Neural cell (in vitro differentiated cells): ENCODE measurements around the gene AHNAK2. TPM values are rescaled to one million over a fixed set of nuclear protein-coding genes. Genes with fewer than 3 reads are reported as not detected.

Source experiments
- H2AFZ ChIP-seq: fragments of 200-600, 300-800 bp; sonication (generic), shearing (Covaris generic); 2 replicates; pipeline ENCODE4 v1.6.0; 2014; ENCODE audit warnings: low read depth, mild to moderate bottlenecking, antibody characterized with exemption, low read length, moderate library complexity
- H3F3A ChIP-seq: fragments of 200-600 bp; shearing (Covaris generic); 2 replicates; pipeline ENCODE4 v1.6.1; 2016; ENCODE audit warnings: mild to moderate bottlenecking, moderate library complexity, mixed read lengths, antibody characterized with exemption, low read length; ENCODE audit not compliant: insufficient read depth, poor library complexity, severe bottlenecking
- H3K27ac ChIP-seq: fragments of 200-600, 300-800 bp; sonication (generic), shearing (Covaris generic); 2 replicates; pipeline ENCODE4 v1.5.1; 2014; ENCODE audit warnings: mild to moderate bottlenecking, low read length, moderate library complexity
- H3K27me3 ChIP-seq: fragments of 300-800, 200-600 bp; sonication (generic), shearing (Covaris generic); 2 replicates; pipeline ENCODE4 v1.6.0; 2014; ENCODE audit warnings: mild to moderate bottlenecking, low read depth, low read length, moderate library complexity; ENCODE audit not compliant: insufficient read depth
- H3K36me3 ChIP-seq: fragments of 300-800, 200-600 bp; sonication (generic), shearing (Covaris generic); 2 replicates; pipeline ENCODE4 v1.5.1; 2014; ENCODE audit warnings: mild to moderate bottlenecking, antibody characterized with exemption, low read length, moderate library complexity; ENCODE audit not compliant: insufficient read depth
- H3K4me2 ChIP-seq: fragments of 300-800, 200-600 bp; sonication (generic), shearing (Covaris generic); 2 replicates; pipeline ENCODE4 v1.6.0; 2014; ENCODE audit warnings: mild to moderate bottlenecking, low read length
- H3K4me3 ChIP-seq: fragments of 300-800, 200-600 bp; sonication (generic), shearing (Covaris generic); 2 replicates; pipeline ENCODE4 v1.5.1; 2014; ENCODE audit warnings: mild to moderate bottlenecking, low read length, moderate library complexity
- H3K79me2 ChIP-seq: fragments of 200-600 bp; shearing (Covaris generic); replicated peaks from 2 replicates; pipeline ENCODE4 v1.6.0; 2014; ENCODE audit warnings: mild to moderate bottlenecking, low read length, moderate library complexity; ENCODE audit not compliant: insufficient read depth
- H3K9ac ChIP-seq: fragments of 300-800, 200-600 bp; sonication (generic), shearing (Covaris generic); 2 replicates; pipeline ENCODE4 v1.6.1; 2016; ENCODE audit warnings: mild to moderate bottlenecking, low read length, mixed read lengths
- H3K9me2 ChIP-seq: fragments of 200-600 bp; shearing (Covaris generic); 2 replicates; pipeline ENCODE4 v1.6.1; 2016; ENCODE audit warnings: mild to moderate bottlenecking, low read length, mixed read lengths; ENCODE audit not compliant: insufficient read depth
- H3K9me3 ChIP-seq: fragments of 200-600, 300-800 bp; sonication (generic), shearing (Covaris generic); 2 replicates; pipeline ENCODE4 v1.6.1; 2016; ENCODE audit warnings: mild to moderate bottlenecking, mixed run types, low read length, moderate library complexity, mixed read lengths
- H4K20me1 ChIP-seq: fragments of 200-600 bp; shearing (Covaris generic); 2 replicates; pipeline ENCODE4 v1.6.1; 2016; ENCODE audit warnings: mild to moderate bottlenecking, mixed run types; ENCODE audit not compliant: insufficient read depth
- CTCF ChIP-seq: fragments of 450-650 bp; IDR thresholded peaks from 2 replicates; pipeline ENCODE4 v1.5.1; 2014; ENCODE audit warnings: antibody characterized with exemption, mild to moderate bottlenecking, moderate library complexity; ENCODE audit not compliant: poor library complexity, severe bottlenecking
- EP300 ChIP-seq: fragments of 450-650 bp; conservative IDR thresholded peaks from 2 replicates; pipeline ENCODE4 v1.6.1; 2014; ENCODE audit warnings: antibody characterized with exemption, mild to moderate bottlenecking, moderate library complexity; ENCODE audit not compliant: poor library complexity, severe bottlenecking
- EZH2 ChIP-seq: fragments of 200-600, 300-800 bp; shearing (Covaris generic), sonication (generic); IDR thresholded peaks from 2 replicates; pipeline ENCODE4 v1.6.1; 2014; ENCODE audit warnings: antibody characterized with exemption, low read length, borderline replicate concordance, mild to moderate bottlenecking; ENCODE audit not compliant: insufficient read depth, poor library complexity, severe bottlenecking
- MXI1 ChIP-seq: fragments of 450-650 bp; conservative IDR thresholded peaks from 2 replicates; pipeline ENCODE4 v1.6.1; 2014; ENCODE audit warnings: antibody characterized with exemption, mild to moderate bottlenecking; ENCODE audit not compliant: poor library complexity, severe bottlenecking
- POLR2AphosphoS5 ChIP-seq: IDR thresholded peaks from 2 replicates; pipeline ENCODE4 v1.6.1; 2012
- RAD21 ChIP-seq: fragments of 450-650 bp; conservative IDR thresholded peaks from 2 replicates; pipeline ENCODE4 v1.6.1; 2014; ENCODE audit warnings: antibody characterized with exemption, mild to moderate bottlenecking, moderate library complexity
- REST ChIP-seq: IDR thresholded peaks from 2 replicates; pipeline ENCODE4 v1.6.1; 2012; ENCODE audit warnings: borderline replicate concordance
- SMC3 ChIP-seq: fragments of 450-650 bp; conservative IDR thresholded peaks from 2 replicates; pipeline ENCODE4 v1.6.1; 2014; ENCODE audit warnings: antibody characterized with exemption, mild to moderate bottlenecking, moderate library complexity; ENCODE audit not compliant: poor library complexity
- TAF1 ChIP-seq: IDR thresholded peaks from 2 replicates; pipeline ENCODE4 v1.6.1; 2012; ENCODE audit warnings: low read depth
- polyA plus RNA-seq: library from polyadenylated mRNA; depleted of rRNA; stranded (reverse); fragments of >200 nt; gene quantifications from 2 replicates; pipeline ENCODE4 v1.2.3, GENCODE V29; 2014

The AHNAK2 gene
- polyA plus RNA-seq, 1 donor from 2014 or later: 1.4 TPM

GRCh38 chr14:105011312-105011990 is 33.3 kb upstream of the AHNAK2 start:
- H3K9me3 ChIP-seq: no peaks in the 10 kb centered on the region
- H3K79me2 ChIP-seq: peaks cover 46% of the 10 kb centered on the region
- H3K9ac ChIP-seq: no peak overlapping the region
- no peak overlapping the region for H3K4me2 ChIP-seq
- H4K20me1 ChIP-seq: no peaks in the 10 kb centered on the region
- no peaks in the 10 kb centered on the region for H3K27me3 ChIP-seq
- no peak overlapping the region for H3K27ac ChIP-seq
- H3K36me3 ChIP-seq: no peaks in the 10 kb centered on the region
- H3F3A ChIP-seq: no peaks in the 10 kb centered on the region
- H3K9me2 ChIP-seq: no peaks in the 10 kb centered on the region
- no peak overlapping the region for H2AFZ ChIP-seq
- no peak overlapping the region for H3K4me3 ChIP-seq
- TF ChIP-seq RAD21 (no peak), MXI1 (no peak), EP300 (no peak), TAF1 (no peak), POLR2AphosphoS5 (no peak)

GRCh38 chr14:105010891-105011291 is 32.7 kb upstream of the AHNAK2 start:
- Histone ChIP-seq H3K9me3 (no peaks in the 10 kb centered on the region), H3K79me2 (peaks cover 40% of the 10 kb centered on the region), H3K9ac (no peak overlapping the region), H2AFZ (no peak overlapping the region), H3K9me2 (no peaks in the 10 kb centered on the region), H3K4me2 (no peak overlapping the region), H3F3A (no peaks in the 10 kb centered on the region), H3K27ac (no peak overlapping the region), H3K4me3 (no peak overlapping the region), H3K36me3 (no peaks in the 10 kb centered on the region), H3K27me3 (no peaks in the 10 kb centered on the region), H4K20me1 (no peaks in the 10 kb centered on the region)
- no peak for TF ChIP-seq POLR2AphosphoS5
- TF ChIP-seq SMC3: no peak
- no peak for TF ChIP-seq REST
- TF ChIP-seq EZH2: no peak
- TF ChIP-seq RAD21: no peak
- no peak for TF ChIP-seq MXI1
- TF ChIP-seq CTCF: no peak
- TF ChIP-seq TAF1: no peak
- no peak for TF ChIP-seq EP300
